ENCODE measurements around the gene CCDC106.

The CCDC106 gene

GRCh38 chr19:55650602-55651230 lies 2.7 kb downstream of the CCDC106 start:
- H3K4me3 ChIP-seq (ENCODE audit: control insufficient read depth, low read depth, low read length), result no peak overlapping the region
- no peak for TF ChIP-seq CTCF (conservative IDR thresholded peaks at IDR 0.05; ENCODE audit: control insufficient read depth, insufficient read depth, low read depth, low read length)
- no peak for DNase-seq (ENCODE audit: low read depth)

GRCh38 chr19:55651236-55651635 lies 3.2 kb downstream of the CCDC106 start:
- H3K4me3 ChIP-seq (ENCODE audit: control insufficient read depth, low read depth, low read length), result no peak overlapping the region
- TF ChIP-seq CTCF (conservative IDR thresholded peaks at IDR 0.05; ENCODE audit: control insufficient read depth, insufficient read depth, low read depth, low read length), result no peak
- no peak for DNase-seq (ENCODE audit: low read depth)

- no peak overlapping the region for H3K4me3 ChIP-seq (ENCODE audit: control insufficient read depth, low read depth, low read length)
- TF ChIP-seq CTCF (conservative IDR thresholded peaks at IDR 0.05; ENCODE audit: control insufficient read depth, insufficient read depth, low read depth, low read length), result no peak
- no peak for DNase-seq (ENCODE audit: low read depth)
Measured at GRCh38 chr19:55652311-55653128, 4.5 kb downstream of the CCDC106 start.

GRCh38 chr19:55653651-55654322 lies 5.8 kb downstream of the CCDC106 start:
- peak overlapping the region; percentile 93 for H3K4me3 ChIP-seq (ENCODE audit: control insufficient read depth, low read depth, low read length)
- peak; percentile 98 for DNase-seq (ENCODE audit: low read depth)
- peak; percentile 99 for TF ChIP-seq CTCF (conservative IDR thresholded peaks at IDR 0.05; ENCODE audit: control insufficient read depth, insufficient read depth, low read depth, low read length)

GRCh38 chr19:55654323-55654867 lies 6.4 kb downstream of the CCDC106 start:
- TF ChIP-seq CTCF (conservative IDR thresholded peaks at IDR 0.05; ENCODE audit: control insufficient read depth, insufficient read depth, low read depth, low read length), result no peak
- DNase-seq (ENCODE audit: low read depth), result peak; percentile 99
- H3K4me3 ChIP-seq (ENCODE audit: control insufficient read depth, low read depth, low read length), result peak overlapping the region; percentile 93

GRCh38 chr19:55654868-55655647 lies 7.0 kb downstream of the CCDC106 start, which contains the start of gene U2AF2:
U2AF2 (plus strand) TSS chr19:55655035; CDS start chr19:55655105, 70 bp downstream.
- no peak for TF ChIP-seq CTCF (conservative IDR thresholded peaks at IDR 0.05; ENCODE audit: control insufficient read depth, insufficient read depth, low read depth, low read length)
- DNase-seq (ENCODE audit: low read depth), result peak; percentile 65
- H3K4me3 ChIP-seq (ENCODE audit: control insufficient read depth, low read depth, low read length), result peak within 1 kb of the TSS; percentile 93
